Astrocyte (in vitro differentiated cells and primary cell): Measurements from ENCODE around the gene STRIP2. TPM values are rescaled to one million over a fixed set of nuclear protein-coding genes. Genes with fewer than 3 reads are reported as not detected.

Experiments used
- DNase-seq: peaks from one replicate; pipeline ENCODE4 v3.0.0-alpha.2; 2010; ENCODE audit warnings: low read depth
- FAIRE-seq: peaks from 2 replicates; lab custom pipeline; 2011; peaks lifted over from hg19 to GRCh38; lab: Jason Lieb, UNC
- H2AFZ ChIP-seq: 2 replicates; pipeline ENCODE4 v1.6.0; 2012; ENCODE audit warnings: low read depth, low read length, inconsistent platforms
- H3K27ac ChIP-seq: 2 replicates; pipeline ENCODE4 v1.5.1; 2011; ENCODE audit warnings: low read depth, low read length, inconsistent platforms
- H3K27me3 ChIP-seq: 2 replicates; pipeline ENCODE4 v1.6.0; 2011; ENCODE audit warnings: low read length, inconsistent platforms; ENCODE audit not compliant: insufficient read depth
- H3K36me3 ChIP-seq: 2 replicates; pipeline ENCODE4 v1.5.1; 2011; ENCODE audit warnings: low read length, inconsistent platforms; ENCODE audit not compliant: insufficient read depth
- H3K4me1 ChIP-seq: 2 replicates; pipeline ENCODE4 v1.5.1; 2011; ENCODE audit warnings: low read length, inconsistent platforms; ENCODE audit not compliant: insufficient read depth
- H3K4me2 ChIP-seq: 2 replicates; pipeline ENCODE4 v1.6.0; 2012; ENCODE audit warnings: low read length, inconsistent platforms
- H3K4me3 ChIP-seq: 2 replicates; pipeline ENCODE4 v1.5.1; 2011; ENCODE audit warnings: low read depth, mild to moderate bottlenecking, low read length, inconsistent platforms; ENCODE audit not compliant: insufficient read depth
- H3K79me2 ChIP-seq: 2 replicates; pipeline ENCODE4 v1.6.0; 2012; ENCODE audit warnings: mild to moderate bottlenecking, low read length, inconsistent platforms; ENCODE audit not compliant: insufficient read depth
- H3K9ac ChIP-seq: 2 replicates; pipeline ENCODE4 v1.6.0; 2012; ENCODE audit warnings: mild to moderate bottlenecking, low read length, inconsistent platforms
- H3K9me3 ChIP-seq: 2 replicates; pipeline ENCODE4 v1.5.1; 2012; ENCODE audit warnings: low read depth, mild to moderate bottlenecking, low read length, inconsistent platforms; ENCODE audit not compliant: insufficient read depth
- H4K20me1 ChIP-seq: 2 replicates; pipeline ENCODE4 v1.6.0; 2012; ENCODE audit warnings: low read length, inconsistent platforms; ENCODE audit not compliant: insufficient read depth
- H3K27ac Mint-ChIP-seq: one replicate; pipeline ENCODE4 v1.8.0; 2021; ENCODE audit warnings: mild to moderate bottlenecking, mixed read lengths; ENCODE audit not compliant: unreplicated experiment
- H3K27me3 Mint-ChIP-seq: one replicate; pipeline ENCODE4 v1.8.0; 2021; ENCODE audit warnings: low read depth, mixed read lengths; ENCODE audit not compliant: unreplicated experiment
- H3K36me3 Mint-ChIP-seq: one replicate; pipeline ENCODE4 v1.8.0; 2021; ENCODE audit warnings: low read depth, mixed read lengths; ENCODE audit not compliant: unreplicated experiment
- H3K4me1 Mint-ChIP-seq: one replicate; pipeline ENCODE4 v1.8.0; 2021; ENCODE audit warnings: low read depth, mixed read lengths; ENCODE audit not compliant: unreplicated experiment
- H3K4me3 Mint-ChIP-seq: one replicate; pipeline ENCODE4 v1.8.0; 2021; ENCODE audit warnings: mild to moderate bottlenecking, moderate library complexity, mixed read lengths; ENCODE audit not compliant: unreplicated experiment
- H3K9me3 Mint-ChIP-seq: one replicate; pipeline ENCODE4 v1.8.0; 2021; ENCODE audit warnings: mild to moderate bottlenecking, mixed read lengths; ENCODE audit not compliant: unreplicated experiment
- CTCF ChIP-seq: IDR thresholded peaks from 2 replicates; pipeline ENCODE4 v1.5.1; 2011; ENCODE audit warnings: low read depth, mild to moderate bottlenecking, inconsistent platforms, low read length, moderate library complexity; ENCODE audit not compliant: insufficient read depth
- EZH2 ChIP-seq: IDR thresholded peaks from 2 replicates; pipeline ENCODE4 v1.6.1; 2012; ENCODE audit warnings: mild to moderate bottlenecking, low read length, inconsistent platforms; ENCODE audit not compliant: insufficient read depth
- total RNA-seq: library from RNA; stranded (reverse); gene quantifications from 2 replicates; pipeline ENCODE4 v1.2.1, GENCODE V29; 2021

STRIP2 gene
- total RNA-seq, 1 donor from 2014 or later, result 1.3 TPM

- no peak overlapping the region for H3K4me3 Mint-ChIP-seq
- Histone ChIP-seq H2AFZ (no peak overlapping the region), H3K4me2 (no peak overlapping the region), H3K36me3 (peaks cover 2% of the 10 kb centered on the region), H3K4me1 (peaks cover 18% of the 10 kb centered on the region), H3K9me3 (no peaks in the 10 kb centered on the region), H3K27ac (no peak overlapping the region), H3K4me3 (no peak overlapping the region), H3K79me2 (no peaks in the 10 kb centered on the region), H3K27me3 (peaks cover 9% of the 10 kb centered on the region), H3K9ac (no peak overlapping the region), H4K20me1 (no peaks in the 10 kb centered on the region)
- peaks cover 20% of the 10 kb centered on the region for H3K27me3 Mint-ChIP-seq
- no peaks in the 10 kb centered on the region for H3K36me3 Mint-ChIP-seq
- DNase-seq (no peak), FAIRE-seq (no peak)
- TF ChIP-seq EZH2 (no peak), CTCF (no peak)
- H3K4me1 Mint-ChIP-seq, result peaks cover 5% of the 10 kb centered on the region
- H3K27ac Mint-ChIP-seq, result no peak overlapping the region
- H3K9me3 Mint-ChIP-seq, result no peaks in the 10 kb centered on the region
These were observed 3.0 kb downstream of the STRIP2 start for GRCh38 chr7:129437190-129437589.

GRCh38 chr7:129438281-129438838 is 4.1 kb downstream of the STRIP2 start:
- Mint-ChIP-seq H3K9me3 (no peaks in the 10 kb centered on the region), H3K36me3 (no peaks in the 10 kb centered on the region), H3K27me3 (peaks cover 10% of the 10 kb centered on the region), H3K4me1 (peaks cover 5% of the 10 kb centered on the region), H3K27ac (no peak overlapping the region), H3K4me3 (no peak overlapping the region)
- no peaks in the 10 kb centered on the region for H3K79me2 ChIP-seq
- no peak for TF ChIP-seq EZH2
- no peak for TF ChIP-seq CTCF
- H4K20me1 ChIP-seq, result no peaks in the 10 kb centered on the region
- peaks cover 18% of the 10 kb centered on the region for H3K4me1 ChIP-seq
- no peaks in the 10 kb centered on the region for H3K27me3 ChIP-seq
- H3K9me3 ChIP-seq, result no peaks in the 10 kb centered on the region
- DNase-seq (no peak), FAIRE-seq (no peak)
- H3K9ac ChIP-seq, result no peak overlapping the region
- H3K27ac ChIP-seq, result peak overlapping the region; percentile 50
- no peak overlapping the region for H2AFZ ChIP-seq
- peaks cover 2% of the 10 kb centered on the region for H3K36me3 ChIP-seq
- peak overlapping the region; percentile 69 for H3K4me2 ChIP-seq
- no peak overlapping the region for H3K4me3 ChIP-seq

GRCh38 chr7:129438839-129439651 is 4.8 kb downstream of the STRIP2 start:
- Histone ChIP-seq H3K4me2 (peak overlapping the region; percentile 69), H3K4me3 (no peak overlapping the region), H2AFZ (peak overlapping the region; percentile 7), H3K36me3 (peaks cover 2% of the 10 kb centered on the region), H3K79me2 (no peaks in the 10 kb centered on the region), H3K27me3 (no peaks in the 10 kb centered on the region), H3K4me1 (peaks cover 14% of the 10 kb centered on the region), H4K20me1 (no peaks in the 10 kb centered on the region), H3K27ac (peak overlapping the region; percentile 50), H3K9me3 (no peaks in the 10 kb centered on the region), H3K9ac (no peak overlapping the region)
- DNase-seq (peak; percentile 69), FAIRE-seq (no peak)
- Mint-ChIP-seq H3K27ac (peak overlapping the region; percentile 58), H3K36me3 (no peaks in the 10 kb centered on the region), H3K27me3 (peaks cover 10% of the 10 kb centered on the region), H3K4me1 (peaks cover 9% of the 10 kb centered on the region), H3K4me3 (no peak overlapping the region), H3K9me3 (no peaks in the 10 kb centered on the region)
- TF ChIP-seq CTCF (no peak), EZH2 (no peak)
